IMR-90 (cell line): Measurements from ENCODE around the gene MOB3A. TPM values are rescaled to one million over a fixed set of nuclear protein-coding genes. Genes with fewer than 3 reads are reported as not detected.

ENCODE experiments used
- ATAC-seq: fragments of 200-7000 bp; cut with Tn5 transposase; 2 replicates; pipeline ENCODE4 v1.9.1; 2020; ENCODE audit warnings: low read depth, mild to moderate bottlenecking, moderate library complexity
- BruUV-seq: library from RNA; stranded (reverse); fragments of 400-500 nt; replicated peaks from 2 replicates; lab custom pipeline; 2021; lab: Mats Ljungman, UMichigan
- CTCF ChIA-PET: fragments of 300-600 bp; formaldehyde crosslinking; extraction: SDS; loops from one replicate; lab custom pipeline; 2021; ENCODE audit warnings: antibody characterized with exemption; lab: Yijun Ruan, JAX
- POLR2A ChIA-PET: fragments of 300-600 bp; sonication (Branson Sonifier 250); formaldehyde crosslinking; loops from one replicate; lab custom pipeline; 2022; ENCODE audit warnings: antibody characterized with exemption; ENCODE audit not compliant: unreplicated experiment; lab: Charles Lee
- DNase-seq: peaks from one replicate; pipeline ENCODE4 v3.0.0; 2013
- H2AFZ ChIP-seq: replicated peaks from 2 replicates; pipeline ENCODE3; 2013; ENCODE audit warnings: low read length, mild to moderate bottlenecking; ENCODE audit not compliant: poor library complexity
- H2AK5ac ChIP-seq: 2 replicates; pipeline ENCODE4 v1.6.1; 2013; ENCODE audit warnings: low read depth, low read length, inconsistent platforms
- H2AK9ac ChIP-seq: replicated peaks from 2 replicates; pipeline ENCODE3; 2013; ENCODE audit warnings: mild to moderate bottlenecking, low read depth, low read length, moderate library complexity; ENCODE audit not compliant: poor library complexity
- H2BK120ac ChIP-seq: 2 replicates; pipeline ENCODE4 v1.6.1; 2013; ENCODE audit warnings: low read depth, low read length, inconsistent platforms
- H2BK15ac ChIP-seq: 3 replicates; pipeline ENCODE4 v1.6.1; 2013; ENCODE audit warnings: low read depth, low read length, inconsistent platforms
- H2BK20ac ChIP-seq: 2 replicates; pipeline ENCODE4 v1.6.1; 2013; ENCODE audit warnings: low read depth, mild to moderate bottlenecking, inconsistent platforms, low read length, moderate library complexity
- H2BK5ac ChIP-seq: 2 replicates; pipeline ENCODE4 v1.6.1; 2013; ENCODE audit warnings: mild to moderate bottlenecking, low read depth, low read length, inconsistent platforms; ENCODE audit not compliant: poor library complexity, severe bottlenecking
- H3K14ac ChIP-seq: replicated peaks from 2 replicates; pipeline ENCODE4 v1.6.1; 2013; ENCODE audit warnings: low read depth, low read length, inconsistent platforms
- H3K18ac ChIP-seq: 2 replicates; pipeline ENCODE4 v1.6.1; 2013; ENCODE audit warnings: low read depth, low read length, control low read depth
- H3K23ac ChIP-seq: 2 replicates; pipeline ENCODE4 v1.6.1; 2013; ENCODE audit warnings: low read depth, low read length, inconsistent platforms
- H3K27ac ChIP-seq: 2 replicates; pipeline ENCODE4 v1.5.1; 2013; ENCODE audit warnings: mild to moderate bottlenecking, control low read depth, low read length; ENCODE audit not compliant: insufficient read depth
- H3K27me3 ChIP-seq: 2 replicates; pipeline ENCODE4 v1.6.1; 2013; ENCODE audit warnings: low read length; ENCODE audit not compliant: control insufficient read depth, insufficient read depth
- H3K36me3 ChIP-seq: 2 replicates; pipeline ENCODE4 v1.6.1; 2013; ENCODE audit warnings: low read length, mixed read lengths; ENCODE audit not compliant: control insufficient read depth, insufficient read depth
- H3K4ac ChIP-seq: 2 replicates; pipeline ENCODE4 v1.6.1; 2013; ENCODE audit warnings: low read depth, low read length, inconsistent platforms
- H3K4me1 ChIP-seq: 2 replicates; pipeline ENCODE4 v1.6.1; 2013; ENCODE audit warnings: low read length, mixed read lengths; ENCODE audit not compliant: control insufficient read depth, insufficient read depth
- H3K4me2 ChIP-seq: 2 replicates; pipeline ENCODE4 v1.6.1; 2013; ENCODE audit warnings: low read depth, mild to moderate bottlenecking, control low read depth, low read length, moderate library complexity
- H3K4me3 ChIP-seq: 2 replicates; pipeline ENCODE4 v1.5.1; 2013; ENCODE audit warnings: low read depth, mild to moderate bottlenecking, control low read depth, low read length, moderate library complexity; ENCODE audit not compliant: insufficient read depth
- H3K56ac ChIP-seq: 2 replicates; pipeline ENCODE4 v1.6.1; 2013; ENCODE audit warnings: low read length, inconsistent platforms; ENCODE audit not compliant: insufficient read depth; ENCODE audit errors: extremely low read depth
- H3K79me1 ChIP-seq, 2 experiments: 2 replicates each; pipeline ENCODE4 v1.6.1; 2013; ENCODE audit warnings: low read length in 2 of 2, inconsistent platforms in 1 of 2, low read depth in 1 of 2
- H3K9ac ChIP-seq: 2 replicates; pipeline ENCODE4 v1.6.1; 2013; ENCODE audit warnings: low read depth, low read length, control low read depth
- H3K9me1 ChIP-seq: 2 replicates; pipeline ENCODE4 v1.6.1; 2013; ENCODE audit warnings: low read length, inconsistent platforms; ENCODE audit not compliant: insufficient read depth
- H3K9me3 ChIP-seq: 2 replicates; pipeline ENCODE4 v1.6.1; 2013; ENCODE audit warnings: low read length; ENCODE audit not compliant: control insufficient read depth, insufficient read depth
- H4K20me1 ChIP-seq: 2 replicates; pipeline ENCODE4 v1.6.1; 2013; ENCODE audit warnings: low read length, inconsistent platforms; ENCODE audit not compliant: insufficient read depth
- H4K5ac ChIP-seq: 2 replicates; pipeline ENCODE4 v1.6.1; 2013; ENCODE audit warnings: mild to moderate bottlenecking, low read depth, low read length, control low read depth
- H4K8ac ChIP-seq, 2 experiments: 2 replicates each; pipeline ENCODE4 v1.6.1; 2013; ENCODE audit warnings: low read depth in 2 of 2, low read length in 2 of 2, control low read depth in 1 of 2, inconsistent platforms in 1 of 2
- H4K91ac ChIP-seq: 2 replicates; pipeline ENCODE4 v1.6.1; 2013; ENCODE audit warnings: low read depth, low read length, inconsistent platforms; ENCODE audit not compliant: insufficient read depth
- BHLHE40 ChIP-seq: fragments of 150-350 bp; IDR thresholded peaks from 2 replicates; pipeline ENCODE4 v1.6.1; 2016; ENCODE audit warnings: mild to moderate bottlenecking, low read depth, low read length
- CEBPB ChIP-seq: IDR thresholded peaks from 2 replicates; pipeline ENCODE4 v1.6.1; 2012; ENCODE audit warnings: low read depth, low read length, improper control_type of control experiment
- CHD1 ChIP-seq: IDR thresholded peaks from 2 replicates; pipeline ENCODE4 v1.6.1; 2012; ENCODE audit warnings: low read depth, low read length, improper control_type of control experiment
- ELK1 ChIP-seq: fragments of 150-350 bp; IDR thresholded peaks from 2 replicates; pipeline ENCODE4 v1.6.1; 2016; ENCODE audit warnings: low read depth, mild to moderate bottlenecking, low read length, moderate library complexity, borderline replicate concordance
- FOS ChIP-seq: fragments of 150-350 bp; IDR thresholded peaks from 2 replicates; pipeline ENCODE4 v1.6.1; 2016; ENCODE audit warnings: low read depth, low read length
- MAFK ChIP-seq: IDR thresholded peaks from 2 replicates; pipeline ENCODE4 v1.6.1; 2012; ENCODE audit warnings: low read depth, low read length, improper control_type of control experiment
- MAZ ChIP-seq: IDR thresholded peaks from 2 replicates; pipeline ENCODE4 v1.6.1; 2012; ENCODE audit warnings: low read depth, mild to moderate bottlenecking, low read length, improper control_type of control experiment, moderate library complexity, borderline replicate concordance
- NFE2L2 ChIP-seq: fragments of 150-350 bp; IDR thresholded peaks from 2 replicates; pipeline ENCODE4 v1.6.1; 2016; ENCODE audit warnings: low read depth, mild to moderate bottlenecking, low read length
- RAD21 ChIP-seq: IDR thresholded peaks from 2 replicates; pipeline ENCODE4 v1.6.1; 2012; ENCODE audit warnings: low read length, improper control_type of control experiment
- RCOR1 ChIP-seq: IDR thresholded peaks from 2 replicates; pipeline ENCODE4 v1.6.1; 2012; ENCODE audit warnings: mild to moderate bottlenecking, low read length, improper control_type of control experiment; ENCODE audit not compliant: insufficient replicate concordance
- RFX5 ChIP-seq: IDR thresholded peaks from 2 replicates; pipeline ENCODE4 v1.8.0; 2012; ENCODE audit warnings: low read depth, mild to moderate bottlenecking, low read length, moderate library complexity
- USF2 ChIP-seq: fragments of 150-350 bp; IDR thresholded peaks from 2 replicates; pipeline ENCODE4 v1.6.1; 2017; ENCODE audit warnings: mild to moderate bottlenecking, antibody characterized with exemption, low read length, low read depth
- whole genome bisulfite sequencing, 2 experiments: methylation state at CpG; one replicate each; pipeline versions ENCODE4 v1.1.5 to v1.1.7; 2013; ENCODE audit warnings: missing lambda C conversion rate in 2 of 2; ENCODE audit not compliant: insufficient read length in 1 of 2; ENCODE audit errors: extremely low coverage in 2 of 2; 5-methylcytosine and 5-hydroxymethylcytosine counted together
- dilution Hi-C: fragments of 300-500 bp; cut with HindIII; formaldehyde crosslinking; loops from one replicate; pipeline ENCODE4 v1.14.3; 2018; ENCODE audit warnings: low sequenced_read_pairs; ENCODE audit not compliant: unreplicated experiment
- in situ Hi-C: fragments of 300-500 bp; cut with MboI; formaldehyde crosslinking; loops from 3 replicates; pipeline ENCODE4 v1.14.3; 2019; ENCODE audit warnings: low sequenced_read_pairs, inconsistent platforms, mixed read lengths
- intact Hi-C: fragments of 100-400 bp; cut with micrococcal nuclease; formaldehyde crosslinking; loops from 2 replicates; pipeline ENCODE4 v1.10.0; 2022
- polyA plus RNA-seq, 3 experiments: library from polyadenylated mRNA; depleted of rRNA; stranded (reverse); fragments of >200 nt; gene quantifications; 2 replicates each; pipeline ENCODE4 v1.2.3, GENCODE V29; 2012; ENCODE audit warnings: low replicate concordance in 1 of 3
- total RNA-seq: library from RNA; depleted of rRNA; stranded (reverse); fragments of >200 nt; gene quantifications from 2 replicates; pipeline ENCODE4 v1.2.3, GENCODE V29; 2012
- TF ChIP-seq, protein P1 (sequence below): conservative IDR thresholded peaks from 2 replicates; pipeline ENCODE4 v1.5.1; 2012; ENCODE audit warnings: mild to moderate bottlenecking, low read depth, low read length, improper control_type of control experiment

MOB3A gene
- total and polyA plus RNA-seq, 2 of the 4 experiments (the other 2 are of a cell fraction): 9.3 to 26.5 TPM

GRCh38 chr19:2109046-2109864, 13.1 kb upstream of the MOB3A start:
- H3K56ac ChIP-seq: no peak overlapping the region
- no peak overlapping the region for H3K4me2 ChIP-seq
- in situ Hi-C loops (no loop called here), intact Hi-C loops (no loop called here), dilution Hi-C loops (no loop called here)
- no peak overlapping the region for H3K14ac ChIP-seq
- no peak overlapping the region for H2BK15ac ChIP-seq
- no peak overlapping the region for H3K27ac ChIP-seq
- no peak overlapping the region for H4K5ac ChIP-seq
- H2BK20ac ChIP-seq: no peak overlapping the region
- H3K4ac ChIP-seq: no peak overlapping the region
- no peak overlapping the region for H2AK5ac ChIP-seq
- no peak overlapping the region for H2AFZ ChIP-seq
- POLR2A ChIA-PET: no interaction called here
- no peak for TF ChIP-seq ELK1
- TF ChIP-seq NFE2L2: no peak
- TF ChIP-seq, protein P1, sequence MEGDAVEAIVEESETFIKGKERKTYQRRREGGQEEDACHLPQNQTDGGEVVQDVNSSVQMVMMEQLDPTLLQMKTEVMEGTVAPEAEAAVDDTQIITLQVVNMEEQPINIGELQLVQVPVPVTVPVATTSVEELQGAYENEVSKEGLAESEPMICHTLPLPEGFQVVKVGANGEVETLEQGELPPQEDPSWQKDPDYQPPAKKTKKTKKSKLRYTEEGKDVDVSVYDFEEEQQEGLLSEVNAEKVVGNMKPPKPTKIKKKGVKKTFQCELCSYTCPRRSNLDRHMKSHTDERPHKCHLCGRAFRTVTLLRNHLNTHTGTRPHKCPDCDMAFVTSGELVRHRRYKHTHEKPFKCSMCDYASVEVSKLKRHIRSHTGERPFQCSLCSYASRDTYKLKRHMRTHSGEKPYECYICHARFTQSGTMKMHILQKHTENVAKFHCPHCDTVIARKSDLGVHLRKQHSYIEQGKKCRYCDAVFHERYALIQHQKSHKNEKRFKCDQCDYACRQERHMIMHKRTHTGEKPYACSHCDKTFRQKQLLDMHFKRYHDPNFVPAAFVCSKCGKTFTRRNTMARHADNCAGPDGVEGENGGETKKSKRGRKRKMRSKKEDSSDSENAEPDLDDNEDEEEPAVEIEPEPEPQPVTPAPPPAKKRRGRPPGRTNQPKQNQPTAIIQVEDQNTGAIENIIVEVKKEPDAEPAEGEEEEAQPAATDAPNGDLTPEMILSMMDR: no peak
- no peak for TF ChIP-seq MAZ
- no peak for TF ChIP-seq RCOR1
- no peak for TF ChIP-seq USF2
- no peak for TF ChIP-seq RFX5
- no peak for TF ChIP-seq MAFK
- no peak for TF ChIP-seq FOS
- TF ChIP-seq CHD1: no peak
- TF ChIP-seq RAD21: no peak
- no peak for TF ChIP-seq BHLHE40
- no peak for TF ChIP-seq CEBPB
- no peaks in the 10 kb centered on the region for H3K27me3 ChIP-seq
- no peaks in the 10 kb centered on the region for H3K9me1 ChIP-seq
- no peak overlapping the region for H2BK5ac ChIP-seq
- no TSS peak for BruUV-seq
- H3K23ac ChIP-seq: no peak overlapping the region
- DNase-seq: no peak
- H4K8ac ChIP-seq: no peak overlapping the region
- no peak for ATAC-seq
- peaks cover 87% of the 10 kb centered on the region for H3K36me3 ChIP-seq
- no peaks in the 10 kb centered on the region for H3K9me3 ChIP-seq
- no peak overlapping the region for H3K4me3 ChIP-seq
- no peak overlapping the region for H2BK120ac ChIP-seq
- H4K91ac ChIP-seq: no peak overlapping the region
- no peaks in the 10 kb centered on the region for H3K4me1 ChIP-seq
- peaks cover 6 to 25% of the 10 kb centered on the region in 2 experiments for H3K79me1 ChIP-seq
- H3K18ac ChIP-seq: no peak overlapping the region
- 96% methylated on average over 15 of the region's 31 CpGs; no CpG with 5 or more reads in 1 of the 2 experiments for WGBS, 2 experiments
- H2AK9ac ChIP-seq: no peak overlapping the region
- no peak overlapping the region for H3K9ac ChIP-seq
- peaks cover 25% of the 10 kb centered on the region for H4K20me1 ChIP-seq
- CTCF ChIA-PET: no interaction called here
